Measurements from ENCODE around the gene GRID2IP.

The GRID2IP gene

GRCh38 chr7:6575281-6576023, 24.2 kb upstream of the GRID2IP start:
- DNase-seq (ENCODE audit: extremely low spot score) = no peak
- ChIA-PET CTCF (interaction anchor here (0.6 to 2.0 kb wide), 5 partner anchors 13 to 67 kb away, joined by 3 to 8 read pairs (median 3); no protein-coding TSS in a partner anchor), POLR2A (interaction anchor here (1.0 to 1.5 kb wide), 4 partner anchors 14 to 59 kb away, joined by 4 to 6 read pairs (median 4); partner anchors contain the start of gene INTS15)
- TF ChIP-seq PKNOX1 (IDR thresholded peaks at IDR 0.05) = 0 out of 2 replicates have a peak, but pooled peaks have one; percentile 19
- TF ChIP-seq ARNT (IDR thresholded peaks at IDR 0.05) = no peak

GRCh38 chr7:6571160-6571779, 20.0 kb upstream of the GRID2IP start:
- DNase-seq (ENCODE audit: extremely low spot score) = no peak
- no peak for TF ChIP-seq FOXK2 (IDR thresholded peaks at IDR 0.05)
- TF ChIP-seq ZNF384 (IDR thresholded peaks at IDR 0.05) = no peak
- no peak for TF ChIP-seq PKNOX1 (IDR thresholded peaks at IDR 0.05)
- TF ChIP-seq LEF1 (IDR thresholded peaks at IDR 0.05; ENCODE audit: borderline replicate concordance) = no peak
- no peak for TF ChIP-seq BHLHE40 (IDR thresholded peaks at IDR 0.05; ENCODE audit: borderline replicate concordance)
- no peak for TF ChIP-seq L3MBTL2 (conservative IDR thresholded peaks at IDR 0.05)
- no peak for TF ChIP-seq FOXM1 (IDR thresholded peaks at IDR 0.05; ENCODE audit: borderline replicate concordance)
- TF ChIP-seq ARNT (IDR thresholded peaks at IDR 0.05) = no peak
- TF ChIP-seq HDGF (IDR thresholded peaks at IDR 0.05; ENCODE audit: borderline replicate concordance) = no peak
- TF ChIP-seq CTBP1 (IDR thresholded peaks at IDR 0.05; ENCODE audit: borderline replicate concordance) = no peak
- TF ChIP-seq FOXA1 (IDR thresholded peaks at IDR 0.05) = no peak
- TF ChIP-seq TARDBP (IDR thresholded peaks at IDR 0.05) = no peak
- TF ChIP-seq SP1 (IDR thresholded peaks at IDR 0.05) = no peak
- no peak for TF ChIP-seq ELF4 (IDR thresholded peaks at IDR 0.05)
- TF ChIP-seq NFRKB (IDR thresholded peaks at IDR 0.05) = no peak
- TF ChIP-seq SUZ12 (IDR thresholded peaks at IDR 0.05) = no peak
- CTCF ChIA-PET = interaction anchor here (1.3 kb wide), 1 partner anchor 12 kb away, joined by 9 read pairs; no protein-coding TSS in a partner anchor
- POLR2A ChIA-PET = no interaction called here

GRCh38 chr7:6567886-6568285, 16.6 kb upstream of the GRID2IP start:
- ChIA-PET POLR2A (interaction anchor here (1.2 kb wide), 1 partner anchor 9 kb away, joined by 3 read pairs; the partner anchor contains the start of gene ZDHHC4), CTCF (no interaction called here)
- no peak for DNase-seq (ENCODE audit: extremely low spot score)

GRCh38 chr7:6565655-6566054, 14.4 kb upstream of the GRID2IP start:
- CTCF ChIA-PET = no interaction called here
- POLR2A ChIA-PET = no interaction called here
- no peak for DNase-seq (ENCODE audit: extremely low spot score)
- TF ChIP-seq SUZ12 (IDR thresholded peaks at IDR 0.05) (no peak), SP1 (IDR thresholded peaks at IDR 0.05) (no peak), CTBP1 (IDR thresholded peaks at IDR 0.05; ENCODE audit: borderline replicate concordance) (no peak), PKNOX1 (IDR thresholded peaks at IDR 0.05) (no peak), FOXK2 (IDR thresholded peaks at IDR 0.05) (no peak), BHLHE40 (IDR thresholded peaks at IDR 0.05; ENCODE audit: borderline replicate concordance) (no peak), LEF1 (IDR thresholded peaks at IDR 0.05; ENCODE audit: borderline replicate concordance) (no peak), HDGF (IDR thresholded peaks at IDR 0.05; ENCODE audit: borderline replicate concordance) (no peak), NFRKB (IDR thresholded peaks at IDR 0.05) (no peak), ZNF384 (IDR thresholded peaks at IDR 0.05) (no peak), ELF4 (IDR thresholded peaks at IDR 0.05) (no peak), L3MBTL2 (conservative IDR thresholded peaks at IDR 0.05) (no peak), ARNT (IDR thresholded peaks at IDR 0.05) (no peak), FOXM1 (IDR thresholded peaks at IDR 0.05; ENCODE audit: borderline replicate concordance) (no peak)

More at GRCh38 chr7:6567886-6568285, 16.6 kb upstream of the GRID2IP start:
- no peak for TF ChIP-seq CTBP1 (IDR thresholded peaks at IDR 0.05; ENCODE audit: borderline replicate concordance)
- TF ChIP-seq ZNF384 (IDR thresholded peaks at IDR 0.05) = no peak

- DNase-seq (ENCODE audit: extremely low spot score) = no peak
- ChIA-PET CTCF (no interaction called here), POLR2A (no interaction called here)
- TF ChIP-seq TARDBP (IDR thresholded peaks at IDR 0.05) (no peak), ARNT (IDR thresholded peaks at IDR 0.05) (no peak), ZNF384 (IDR thresholded peaks at IDR 0.05) (no peak), LEF1 (IDR thresholded peaks at IDR 0.05; ENCODE audit: borderline replicate concordance) (no peak), L3MBTL2 (conservative IDR thresholded peaks at IDR 0.05) (no peak), ELF4 (IDR thresholded peaks at IDR 0.05) (no peak), FOXA1 (IDR thresholded peaks at IDR 0.05) (no peak), CTBP1 (IDR thresholded peaks at IDR 0.05; ENCODE audit: borderline replicate concordance) (no peak), SP1 (IDR thresholded peaks at IDR 0.05) (no peak), SUZ12 (IDR thresholded peaks at IDR 0.05) (no peak), HDGF (IDR thresholded peaks at IDR 0.05; ENCODE audit: borderline replicate concordance) (no peak)
Observed at GRCh38 chr7:6563936-6564770, 12.9 kb upstream of the GRID2IP start.

All from HEK293T (cell line).